Natural killer cell treated with Interleukin-12 subunit alpha and Interleukin-12 subunit beta and Interleukin-15 and Interleukin-18, amount 100 ng/mL, for 72 hours (primary cell): ENCODE data around the gene CYP2C19. TPM values are rescaled to one million over a fixed set of nuclear protein-coding genes. Genes with fewer than 3 reads are reported as not detected.

Experiments used
- total RNA-seq, 2 donors: library from RNA; stranded (reverse); gene quantifications; one replicate each; pipeline ENCODE4 v1.2.3, GENCODE V29; 2022

CYP2C19 gene
- total RNA-seq, 2 donors from 2014 or later, result not detected

Other genes starting within 250 kb of the CYP2C19 start
- gene HELLS, start 216.9 kb upstream of the CYP2C19 start, total RNA-seq, result 100 to 1,000 TPM in 1 of 2 donors, 10 to 100 TPM in 1; 96.8 to 251 TPM
- gene CYP2C18, start 79.0 kb upstream of the CYP2C19 start, total RNA-seq, result not detected
- gene CYP2C9, start 176.0 kb downstream of the CYP2C19 start, total RNA-seq, result not detected